ENCODE results near the gene DNM3. TPM values are rescaled to one million over a fixed set of nuclear protein-coding genes. Genes with fewer than 3 reads are reported as not detected.

The DNM3 gene
- total RNA-seq, 4 donors from 2014 or later, result 2.7 to 3.3 TPM; not detected in 2

DNA sequence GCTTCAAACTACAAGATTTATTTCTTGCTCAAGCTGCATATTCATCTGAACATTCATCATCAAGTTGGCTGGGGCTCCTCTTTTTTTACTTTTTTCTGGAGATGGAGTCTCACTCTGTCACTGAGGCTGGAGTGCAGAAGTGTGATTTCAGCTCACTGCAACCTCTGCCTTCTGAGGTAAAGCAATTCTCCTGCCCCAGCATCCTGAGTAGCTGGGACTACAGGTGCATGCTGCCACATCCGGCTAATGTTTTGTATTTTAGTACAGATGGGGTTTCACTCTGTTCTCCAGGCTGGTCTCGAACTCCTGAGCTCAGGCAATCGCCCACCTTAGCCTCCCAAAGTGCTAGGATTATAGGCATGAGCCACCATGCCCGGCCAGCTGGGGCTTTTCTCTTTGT lies 490.9 kb downstream of the DNM3 start:
- TF ChIP-seq POLR2A (IDR thresholded peaks at IDR 0.05) (no peak), POLR2AphosphoS5 (IDR thresholded peaks at IDR 0.05) (no peak), EP300 (IDR thresholded peaks at IDR 0.05; ENCODE audit: low read depth) (no peak)
- TF ChIP-seq, protein P1, sequence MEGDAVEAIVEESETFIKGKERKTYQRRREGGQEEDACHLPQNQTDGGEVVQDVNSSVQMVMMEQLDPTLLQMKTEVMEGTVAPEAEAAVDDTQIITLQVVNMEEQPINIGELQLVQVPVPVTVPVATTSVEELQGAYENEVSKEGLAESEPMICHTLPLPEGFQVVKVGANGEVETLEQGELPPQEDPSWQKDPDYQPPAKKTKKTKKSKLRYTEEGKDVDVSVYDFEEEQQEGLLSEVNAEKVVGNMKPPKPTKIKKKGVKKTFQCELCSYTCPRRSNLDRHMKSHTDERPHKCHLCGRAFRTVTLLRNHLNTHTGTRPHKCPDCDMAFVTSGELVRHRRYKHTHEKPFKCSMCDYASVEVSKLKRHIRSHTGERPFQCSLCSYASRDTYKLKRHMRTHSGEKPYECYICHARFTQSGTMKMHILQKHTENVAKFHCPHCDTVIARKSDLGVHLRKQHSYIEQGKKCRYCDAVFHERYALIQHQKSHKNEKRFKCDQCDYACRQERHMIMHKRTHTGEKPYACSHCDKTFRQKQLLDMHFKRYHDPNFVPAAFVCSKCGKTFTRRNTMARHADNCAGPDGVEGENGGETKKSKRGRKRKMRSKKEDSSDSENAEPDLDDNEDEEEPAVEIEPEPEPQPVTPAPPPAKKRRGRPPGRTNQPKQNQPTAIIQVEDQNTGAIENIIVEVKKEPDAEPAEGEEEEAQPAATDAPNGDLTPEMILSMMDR (IDR thresholded peaks at IDR 0.05), result no peak
- no peak for DNase-seq
- in situ Hi-C loops (cut with MboI; ENCODE audit: low pct_ligation_motif_present in 1 of 4, low pct_unique_long_range_greater_than_20kb in 1 of 4, low sequenced_read_pairs in 3 of 4), result no loop called here
- intact Hi-C loops (cut with DNase I; ENCODE audit: low total_unique reads), result no loop called here
- Histone ChIP-seq H3K27me3 (no peaks in the 10 kb centered on the region), H3K27ac (no peak overlapping the region), H3K4me3 (no peak overlapping the region), H3K36me3 (no peaks in the 10 kb centered on the region), H3K4me1 (no peaks in the 10 kb centered on the region), H3K9me3 (no peaks in the 10 kb centered on the region)
- 92% methylated on average over 4 of the region's 4 CpGs; no CpG with 5 or more reads in 1 of the 2 donors for WGBS, 2 donors (ENCODE audit: low coverage in 1 of 2)

DNA sequence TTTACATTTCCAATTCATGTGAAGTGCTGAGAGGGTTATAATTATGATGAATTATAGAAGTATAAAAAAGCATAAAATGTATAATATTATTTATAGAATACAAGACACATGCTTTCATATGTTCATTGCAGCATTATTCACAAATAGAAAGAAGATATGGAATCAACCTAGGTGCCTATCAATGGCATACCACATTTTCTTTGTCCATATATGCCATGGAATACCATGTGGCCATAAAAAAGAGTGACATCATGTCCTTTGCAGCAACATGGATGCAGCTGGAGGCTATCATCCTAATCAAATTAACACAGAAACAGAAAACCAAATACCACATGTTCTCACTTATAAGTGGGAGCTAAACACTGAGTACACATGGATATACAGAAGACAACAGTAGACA lies 494.1 kb downstream of the DNM3 start:
- H3K36me3 ChIP-seq, result no peaks in the 10 kb centered on the region
- H3K27ac ChIP-seq, result no peak overlapping the region
- TF ChIP-seq EP300 (IDR thresholded peaks at IDR 0.05; ENCODE audit: low read depth), result no peak
- TF ChIP-seq POLR2AphosphoS5 (IDR thresholded peaks at IDR 0.05), result no peak
- no peak for TF ChIP-seq POLR2A (IDR thresholded peaks at IDR 0.05)
- TF ChIP-seq, protein P1 (IDR thresholded peaks at IDR 0.05), result no peak
- H3K9me3 ChIP-seq, result no peaks in the 10 kb centered on the region
- H3K4me1 ChIP-seq, result no peaks in the 10 kb centered on the region
- intact Hi-C loops (cut with DNase I; ENCODE audit: low total_unique reads) (no loop called here), in situ Hi-C loops (cut with MboI; ENCODE audit: low pct_ligation_motif_present in 1 of 4, low pct_unique_long_range_greater_than_20kb in 1 of 4, low sequenced_read_pairs in 3 of 4) (no loop called here)
- no peaks in the 10 kb centered on the region for H3K27me3 ChIP-seq
- DNase-seq, result no peak
- no peak overlapping the region for H3K4me3 ChIP-seq

GRCh38 chr1:172338295-172338735 lies 497.0 kb downstream of the DNM3 start:
- no peak for TF ChIP-seq POLR2A (IDR thresholded peaks at IDR 0.05)
- TF ChIP-seq EP300 (IDR thresholded peaks at IDR 0.05; ENCODE audit: low read depth), result no peak
- TF ChIP-seq, protein P1 (IDR thresholded peaks at IDR 0.05), result no peak
- no peak for TF ChIP-seq POLR2AphosphoS5 (IDR thresholded peaks at IDR 0.05)
- peaks cover 0 to 7% (median 3%) of the 10 kb centered on the region in 4 donors for H3K4me1 ChIP-seq
- no peak for DNase-seq
- in situ Hi-C loops (cut with MboI; ENCODE audit: low pct_ligation_motif_present in 1 of 4, low pct_unique_long_range_greater_than_20kb in 1 of 4, low sequenced_read_pairs in 3 of 4), result no loop called here
- H3K9me3 ChIP-seq, result no peaks in the 10 kb centered on the region
- 57% methylated on average over 4 of the region's 4 CpGs; no CpG with 5 or more reads in 1 of the 2 donors for WGBS, 2 donors (ENCODE audit: low coverage in 1 of 2)
- no peak overlapping the region for H3K27ac ChIP-seq
- H3K4me3 ChIP-seq, result no peak overlapping the region
- no peaks in the 10 kb centered on the region for H3K27me3 ChIP-seq
- H3K36me3 ChIP-seq, result no peaks in the 10 kb centered on the region
- intact Hi-C loops (cut with DNase I; ENCODE audit: low total_unique reads), result no loop called here

DNA sequence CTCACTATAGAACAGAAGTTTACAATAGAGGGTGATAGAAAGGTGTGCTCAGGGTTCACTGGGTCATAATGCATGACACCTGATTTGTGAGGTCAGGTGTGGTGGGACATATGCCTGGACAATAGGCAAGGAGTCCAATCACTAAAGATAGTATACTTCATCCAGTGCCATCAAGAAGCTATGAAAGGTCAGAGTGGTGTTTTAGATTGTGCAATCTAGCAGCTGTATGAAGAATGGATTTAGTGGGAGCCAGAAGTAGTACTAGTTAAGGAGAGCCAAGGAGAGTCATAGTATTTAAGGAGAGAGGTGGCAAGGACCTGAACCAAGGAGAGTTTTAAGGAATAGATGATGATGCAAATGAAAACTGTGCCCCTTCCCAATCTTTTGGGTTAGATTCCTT lies 498.5 kb downstream of the DNM3 start:
- Histone ChIP-seq H3K36me3 (no peaks in the 10 kb centered on the region), H3K4me3 (no peak overlapping the region), H3K27ac (no peak overlapping the region), H3K27me3 (no peaks in the 10 kb centered on the region), H3K4me1 (peaks cover 0 to 21% (median 3%) of the 10 kb centered on the region in 4 donors), H3K9me3 (no peaks in the 10 kb centered on the region)
- DNase-seq, result no peak
- no peak for TF ChIP-seq EP300 (IDR thresholded peaks at IDR 0.05; ENCODE audit: low read depth)
- TF ChIP-seq POLR2AphosphoS5 (IDR thresholded peaks at IDR 0.05), result no peak
- TF ChIP-seq, protein P1 (IDR thresholded peaks at IDR 0.05), result no peak
- no peak for TF ChIP-seq POLR2A (IDR thresholded peaks at IDR 0.05)
- intact Hi-C loops (cut with DNase I; ENCODE audit: low total_unique reads), result no loop called here
- in situ Hi-C loops (cut with MboI; ENCODE audit: low pct_ligation_motif_present in 1 of 4, low pct_unique_long_range_greater_than_20kb in 1 of 4, low sequenced_read_pairs in 3 of 4), result no loop called here
